GM10266 (cell line): Measurements from ENCODE around the gene TCF7.

Experiments used
- DNase-seq: peaks from one replicate; pipeline ENCODE4 v3.0.0; 2012; ENCODE audit errors: extremely low spot score
- TF ChIP-seq, protein P1 (sequence below): IDR thresholded peaks from 2 replicates; pipeline ENCODE4 v1.5.1; 2012; ENCODE audit warnings: mild to moderate bottlenecking, low read depth; ENCODE audit not compliant: control insufficient read depth, insufficient read depth; ENCODE audit errors: missing control alignments

TCF7 gene

GRCh38 chr5:134091626-134092121, 22.8 kb upstream of the TCF7 start:
- TF ChIP-seq, protein P1, sequence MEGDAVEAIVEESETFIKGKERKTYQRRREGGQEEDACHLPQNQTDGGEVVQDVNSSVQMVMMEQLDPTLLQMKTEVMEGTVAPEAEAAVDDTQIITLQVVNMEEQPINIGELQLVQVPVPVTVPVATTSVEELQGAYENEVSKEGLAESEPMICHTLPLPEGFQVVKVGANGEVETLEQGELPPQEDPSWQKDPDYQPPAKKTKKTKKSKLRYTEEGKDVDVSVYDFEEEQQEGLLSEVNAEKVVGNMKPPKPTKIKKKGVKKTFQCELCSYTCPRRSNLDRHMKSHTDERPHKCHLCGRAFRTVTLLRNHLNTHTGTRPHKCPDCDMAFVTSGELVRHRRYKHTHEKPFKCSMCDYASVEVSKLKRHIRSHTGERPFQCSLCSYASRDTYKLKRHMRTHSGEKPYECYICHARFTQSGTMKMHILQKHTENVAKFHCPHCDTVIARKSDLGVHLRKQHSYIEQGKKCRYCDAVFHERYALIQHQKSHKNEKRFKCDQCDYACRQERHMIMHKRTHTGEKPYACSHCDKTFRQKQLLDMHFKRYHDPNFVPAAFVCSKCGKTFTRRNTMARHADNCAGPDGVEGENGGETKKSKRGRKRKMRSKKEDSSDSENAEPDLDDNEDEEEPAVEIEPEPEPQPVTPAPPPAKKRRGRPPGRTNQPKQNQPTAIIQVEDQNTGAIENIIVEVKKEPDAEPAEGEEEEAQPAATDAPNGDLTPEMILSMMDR, result no peak
- DNase-seq, result no peak

DNA sequence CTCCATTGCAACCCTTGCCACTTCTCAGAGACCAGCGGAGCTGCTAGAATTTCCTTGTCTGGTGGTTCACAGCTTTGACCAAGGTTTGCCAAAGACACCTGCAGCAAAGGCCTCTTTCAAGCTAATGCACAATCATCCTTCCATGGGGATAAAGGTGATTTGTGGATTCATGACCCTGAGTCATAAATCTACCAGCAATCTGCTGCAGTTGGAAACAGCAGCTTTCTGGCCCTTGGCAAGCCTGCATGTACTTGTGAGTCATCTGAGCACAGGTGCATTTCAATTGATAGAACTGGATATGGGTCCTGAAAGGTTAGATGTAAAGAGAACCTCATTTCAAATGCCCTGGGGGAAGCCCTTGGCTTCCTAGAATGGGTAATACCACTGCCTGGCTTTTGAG, 21.6 kb upstream of the TCF7 start:
- DNase-seq, result no peak
- TF ChIP-seq, protein P1, result no peak

DNA sequence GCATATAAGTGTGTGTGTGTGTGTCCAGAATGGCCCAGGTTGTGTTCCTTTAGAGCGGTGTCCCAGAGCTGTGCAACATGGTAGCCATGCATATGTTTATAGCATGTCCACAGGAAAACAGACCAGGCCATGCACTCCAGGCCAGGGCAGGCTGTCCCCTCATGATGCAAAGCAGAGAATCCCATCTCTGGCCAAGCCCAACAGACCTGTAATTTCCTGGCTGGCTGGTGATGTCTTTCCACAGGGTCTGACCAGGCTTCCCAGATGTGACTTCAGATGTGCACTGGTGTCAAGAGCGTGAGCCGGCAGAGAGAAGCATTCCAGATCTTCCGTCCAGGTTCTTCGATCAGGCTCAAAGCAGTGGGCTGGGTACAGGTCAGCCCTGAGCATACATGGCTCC, 21.1 kb upstream of the TCF7 start:
- DNase-seq, result no peak
- TF ChIP-seq, protein P1, result no peak

DNA sequence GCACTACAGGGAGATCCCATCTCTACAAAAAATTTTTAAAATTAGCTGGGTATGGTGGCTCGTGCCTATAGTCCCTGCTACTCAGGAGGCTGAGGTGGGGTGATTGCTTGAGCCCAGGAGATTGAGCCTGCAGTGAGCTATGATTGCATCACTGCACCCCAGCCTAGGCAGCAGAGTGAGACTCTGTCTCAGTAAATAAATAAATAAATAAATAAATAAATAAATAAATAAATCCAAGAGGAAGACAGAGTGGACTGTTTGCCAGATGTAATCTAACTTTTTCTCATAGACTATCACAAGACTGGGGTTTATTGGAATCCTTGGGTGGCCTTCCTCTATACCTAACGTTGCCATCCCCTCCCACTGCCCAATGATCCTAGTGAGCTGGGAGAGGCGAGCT, 19.2 kb upstream of the TCF7 start:
- TF ChIP-seq, protein P1, result no peak
- DNase-seq, result no peak

DNA sequence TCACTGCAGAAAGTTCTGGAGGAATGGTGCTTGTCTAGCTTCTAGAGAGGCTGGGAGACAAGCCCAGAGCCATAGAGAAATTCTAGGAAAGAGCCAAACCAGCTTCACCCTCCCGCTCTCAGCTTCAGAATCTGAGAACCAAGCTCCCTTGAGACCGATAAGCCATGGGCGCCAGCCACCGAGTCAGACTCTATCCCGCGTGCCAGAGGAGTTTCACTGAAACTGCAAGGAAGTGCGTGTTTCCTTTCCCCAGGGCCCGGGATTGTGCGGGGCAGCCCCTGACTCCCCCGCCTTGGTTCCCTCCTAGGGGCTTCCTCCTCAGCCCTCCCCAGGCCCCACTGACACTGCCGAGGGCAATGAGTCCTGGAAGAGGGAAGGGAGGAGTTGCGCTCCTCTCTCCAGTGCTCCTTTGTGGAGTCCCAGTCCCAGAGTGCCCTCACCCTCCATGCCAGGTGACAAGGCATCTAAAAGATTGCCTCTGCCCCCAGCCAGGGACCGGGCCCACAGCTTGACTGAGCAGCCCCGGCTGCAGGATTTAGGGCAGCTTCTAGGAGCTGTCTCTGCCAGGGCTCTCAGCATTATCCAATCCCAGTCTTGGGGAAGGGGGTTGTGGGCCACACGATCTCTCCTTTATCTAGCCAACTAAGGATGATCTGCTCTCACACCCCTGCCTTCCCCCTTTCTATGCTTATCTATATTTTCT, 18.4 kb upstream of the TCF7 start:
- TF ChIP-seq, protein P1, result no peak
- DNase-seq, result no peak

DNA sequence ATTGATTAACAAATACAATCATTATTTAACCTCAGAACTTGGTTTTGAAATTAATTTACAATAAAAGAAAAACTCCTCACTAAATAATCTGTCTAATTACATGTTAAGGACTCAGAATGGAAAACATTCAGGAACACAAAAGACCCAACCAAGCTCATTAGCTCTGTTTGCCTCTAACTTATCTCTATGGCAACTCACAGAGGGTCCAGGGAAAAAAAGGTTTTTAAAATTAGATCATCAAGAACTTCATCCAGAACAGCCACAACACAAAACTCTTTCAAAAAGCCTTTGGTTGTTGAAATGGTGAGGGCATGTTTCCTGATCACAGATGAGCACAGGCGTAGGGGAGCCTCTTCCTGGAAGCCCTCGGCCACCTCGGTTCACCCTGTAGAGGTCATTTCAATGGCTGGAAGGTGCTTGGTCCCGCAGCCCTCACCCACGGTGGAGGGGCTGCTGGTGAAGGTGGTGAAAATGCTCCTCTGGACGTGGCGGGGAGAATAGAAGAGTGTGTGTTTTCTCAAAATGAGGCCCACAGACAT, 17.2 kb upstream of the TCF7 start:
- TF ChIP-seq, protein P1, result no peak
- DNase-seq, result no peak

DNA sequence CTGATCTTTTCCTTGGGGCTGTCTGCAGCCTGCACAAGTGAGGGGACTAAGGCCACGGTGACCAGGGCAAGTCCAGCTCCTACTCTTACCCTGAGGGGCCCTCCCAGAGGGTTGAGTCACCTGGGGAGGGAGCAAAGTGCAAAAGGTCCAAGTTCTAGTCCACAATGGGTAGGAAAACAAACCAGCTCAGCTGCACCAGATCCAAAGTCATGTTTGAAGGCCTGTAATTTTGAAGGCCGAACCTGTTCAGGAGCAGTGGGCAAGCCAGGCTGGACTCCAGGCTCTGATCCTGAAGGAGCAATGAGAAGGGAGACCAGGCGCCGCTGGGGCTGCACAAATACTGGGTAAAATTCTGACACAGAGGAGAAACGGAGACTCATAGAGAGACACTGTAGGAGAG, 15.8 kb upstream of the TCF7 start:
- no peak for DNase-seq
- TF ChIP-seq, protein P1, result no peak
